HPDE6-E6E7 (cell line): ENCODE data around the gene KCNIP4.
"Not testable (repeated sequence)": the region's sequence is repeated elsewhere in the genome, so short reads cannot be mapped to it uniquely, and the experiment has no call there.

Experiments used
- DNase-seq: peaks from one replicate; pipeline ENCODE4 v3.0.0; 2011; ENCODE audit warnings: missing footprints; ENCODE audit errors: extremely low spot score

The KCNIP4 gene

GRCh38 chr4:21366840-21367239, 581.7 kb downstream of the KCNIP4 start:
- no peak for DNase-seq

DNA sequence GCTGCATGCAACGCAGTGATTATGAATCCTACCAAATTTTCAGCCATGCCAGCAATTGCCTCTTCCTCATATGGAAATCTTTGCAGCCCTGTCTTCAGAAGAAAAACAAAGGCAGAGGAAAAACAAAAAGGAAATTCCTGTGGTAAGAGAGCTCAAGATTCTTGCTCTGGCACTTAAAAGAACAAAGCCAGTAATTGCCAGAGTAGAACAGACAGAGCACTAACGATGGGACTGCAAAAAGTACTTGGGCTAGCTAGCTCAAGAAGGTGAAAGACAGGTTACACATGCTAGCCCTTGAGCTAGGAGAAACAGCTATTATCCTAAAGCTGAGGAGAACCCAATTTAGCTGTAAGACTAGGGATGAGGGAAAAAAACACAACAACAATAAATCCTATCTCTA, 582.3 kb downstream of the KCNIP4 start:
- no peak for DNase-seq

GRCh38 chr4:21363701-21364100, 584.9 kb downstream of the KCNIP4 start:
- no peak for DNase-seq

DNA sequence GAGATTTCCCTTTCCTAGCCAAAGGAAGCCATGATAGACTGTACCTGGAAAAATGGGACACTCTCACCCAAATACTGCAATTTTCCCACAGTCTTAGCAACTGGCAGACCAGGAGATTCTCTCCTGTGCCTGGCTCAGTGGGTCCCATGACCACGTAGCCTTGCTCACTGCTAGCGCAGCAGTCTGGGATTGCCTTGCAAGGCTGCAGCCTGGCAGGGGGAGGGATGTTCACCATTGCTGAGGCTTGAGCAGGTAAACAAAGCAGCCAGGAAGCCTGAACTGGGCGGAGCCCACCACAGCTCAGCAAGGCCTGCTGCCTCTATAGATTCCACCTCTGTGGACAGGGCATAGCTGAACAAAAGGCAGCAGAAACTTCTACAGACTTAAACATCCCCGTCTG, 596.2 kb downstream of the KCNIP4 start:
- DNase-seq, result not testable (repeated sequence)

DNA sequence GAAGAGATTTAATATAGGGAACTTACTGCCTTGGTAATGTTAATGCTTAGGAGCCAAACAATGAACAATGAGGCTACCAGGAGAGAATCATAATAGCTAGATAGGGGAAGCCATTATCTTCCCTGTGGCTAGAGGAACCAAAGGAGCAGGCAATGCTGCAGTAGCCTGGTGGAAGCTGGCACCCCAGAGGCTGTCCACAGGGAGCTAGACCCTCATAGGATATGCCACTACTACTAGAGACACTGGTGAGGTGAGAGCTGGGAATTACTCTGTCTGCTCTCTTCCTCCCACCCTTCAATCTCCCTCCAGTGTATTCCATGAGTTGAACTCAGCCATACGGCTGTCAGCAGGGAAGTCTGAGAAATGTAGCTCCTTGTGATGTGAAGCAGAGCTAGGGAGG, 601.4 kb downstream of the KCNIP4 start:
- no peak for DNase-seq

DNA sequence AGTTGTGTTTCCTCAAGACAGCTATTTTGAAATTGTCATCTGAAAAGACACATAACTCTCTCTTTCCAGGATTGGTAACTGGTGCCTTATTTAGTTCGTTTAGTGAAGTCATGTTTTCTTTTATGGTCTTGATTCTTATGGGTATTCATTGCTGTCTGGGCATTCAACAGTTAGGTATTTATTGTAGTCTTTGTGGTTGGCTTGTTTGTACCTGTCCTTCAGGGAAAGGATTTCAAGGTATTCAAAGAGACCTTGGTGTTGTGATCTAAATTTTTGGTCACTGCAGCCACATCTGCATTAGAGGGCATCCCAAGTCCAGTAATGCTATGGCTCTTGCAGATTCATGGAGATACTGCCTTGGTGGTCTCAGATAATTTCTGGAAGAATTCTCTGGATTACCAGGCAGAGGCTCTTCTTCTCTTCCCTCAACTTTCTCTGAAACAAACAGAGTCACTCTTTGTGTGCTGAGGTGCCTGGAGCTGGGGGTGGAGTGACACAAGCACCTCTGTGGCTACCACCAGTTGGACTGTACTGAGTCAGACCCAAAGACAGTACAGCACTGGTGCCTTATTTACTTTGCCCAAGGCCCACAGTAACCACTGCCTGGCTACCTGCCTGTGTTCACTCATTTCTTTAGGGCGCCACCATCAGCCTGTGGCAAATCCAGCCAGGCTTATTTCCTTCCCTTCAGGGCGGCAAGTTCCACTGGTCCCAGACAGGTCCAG, 620.4 kb downstream of the KCNIP4 start:
- no peak for DNase-seq

DNA sequence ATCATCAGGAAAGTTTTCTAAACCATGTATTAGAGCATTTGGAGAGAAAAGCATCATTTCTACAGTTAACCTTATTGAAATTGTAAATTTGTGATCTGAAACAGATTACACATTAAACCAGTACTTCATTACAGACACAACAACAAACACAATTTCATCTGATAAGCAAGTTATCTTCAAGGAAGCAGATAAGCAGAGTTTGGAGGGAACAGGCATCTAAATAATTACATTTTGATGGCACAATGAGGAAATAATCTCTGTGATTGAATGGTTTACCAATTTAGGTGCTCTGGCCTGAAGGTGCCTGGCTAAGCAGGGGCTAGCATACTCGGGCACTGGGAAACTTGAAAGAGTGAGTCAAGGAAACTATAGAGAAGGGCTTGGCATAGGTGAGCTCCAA, 628.5 kb downstream of the KCNIP4 start:
- DNase-seq, result no peak

DNA sequence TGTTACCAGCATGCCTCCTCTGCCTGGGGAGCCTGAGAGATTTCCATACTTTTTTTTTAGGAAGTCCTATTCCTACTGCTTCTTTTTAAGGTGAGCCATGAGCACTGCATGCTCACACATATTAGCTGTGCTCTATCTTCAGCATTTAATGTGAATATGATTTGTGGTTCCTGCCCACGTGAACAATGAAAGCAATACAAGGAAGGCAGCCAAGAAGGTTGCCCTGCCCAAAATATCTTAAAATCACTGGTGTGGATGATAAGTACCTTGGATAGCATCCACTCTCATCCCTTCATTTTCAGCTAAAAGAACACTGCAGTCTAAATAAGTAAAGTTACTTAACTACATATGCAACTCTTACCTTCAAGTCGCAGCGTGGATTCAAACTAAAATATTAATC, 640.9 kb downstream of the KCNIP4 start:
- DNase-seq, result no peak

DNA sequence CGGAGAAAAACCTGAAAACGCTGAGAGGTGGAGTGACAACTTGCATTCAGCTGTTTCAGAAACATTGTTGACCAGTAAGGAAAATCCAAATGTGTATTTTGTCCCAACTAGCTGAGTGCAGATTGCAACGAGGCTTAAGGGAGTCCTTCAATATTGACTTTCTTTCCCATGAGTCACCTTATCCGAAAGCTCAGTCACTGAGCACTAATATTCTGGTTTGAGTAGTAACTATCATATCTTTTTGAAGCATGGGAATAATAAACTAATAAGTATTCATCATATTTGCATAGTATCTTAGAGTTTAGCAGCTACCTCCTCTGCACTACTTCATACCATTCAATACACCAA, 644.1 kb downstream of the KCNIP4 start:
- no peak for DNase-seq

DNA sequence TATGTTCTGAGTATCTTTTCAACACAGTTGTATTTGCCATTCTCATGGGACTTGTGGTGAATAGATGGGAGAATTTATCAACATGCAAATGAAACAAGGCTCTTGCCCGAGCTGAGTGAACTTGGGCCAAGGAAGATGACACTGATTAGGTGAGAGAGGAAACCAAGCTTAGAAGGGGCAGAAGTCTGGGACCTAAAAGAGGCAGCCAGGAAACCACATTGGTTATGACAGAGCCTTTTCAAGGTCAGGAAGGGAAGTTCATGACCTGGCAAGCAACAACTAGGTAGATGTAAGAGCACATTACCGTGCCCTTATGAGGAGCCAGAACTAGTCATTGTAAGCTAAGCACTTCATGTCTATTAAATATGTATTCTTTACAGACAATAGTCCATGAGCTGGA, 658.0 kb downstream of the KCNIP4 start:
- no peak for DNase-seq

DNA sequence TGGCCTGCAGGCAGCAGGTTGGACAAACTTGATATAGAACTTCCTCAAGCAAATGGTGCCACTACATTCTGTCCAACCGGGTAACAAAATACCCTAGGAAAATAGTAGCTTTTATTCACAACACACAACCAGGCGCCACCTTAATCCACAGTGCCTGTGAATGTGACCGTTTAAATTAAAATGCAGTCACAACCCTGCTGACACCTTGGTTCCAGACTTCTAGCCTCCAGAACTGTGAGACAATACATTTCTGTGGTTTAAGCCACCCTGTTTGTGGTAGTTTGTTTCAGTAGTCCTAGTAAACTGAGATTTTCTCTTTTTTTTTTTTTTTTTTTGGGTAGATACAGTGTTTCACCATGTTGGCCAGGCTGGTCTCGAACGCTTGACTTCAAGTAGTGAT, 672.5 kb downstream of the KCNIP4 start:
- no peak for DNase-seq

GRCh38 chr4:21271439-21272052, 677.0 kb downstream of the KCNIP4 start:
- DNase-seq, result no peak

GRCh38 chr4:21248331-21248730, 700.2 kb downstream of the KCNIP4 start:
- DNase-seq, result no peak

DNA sequence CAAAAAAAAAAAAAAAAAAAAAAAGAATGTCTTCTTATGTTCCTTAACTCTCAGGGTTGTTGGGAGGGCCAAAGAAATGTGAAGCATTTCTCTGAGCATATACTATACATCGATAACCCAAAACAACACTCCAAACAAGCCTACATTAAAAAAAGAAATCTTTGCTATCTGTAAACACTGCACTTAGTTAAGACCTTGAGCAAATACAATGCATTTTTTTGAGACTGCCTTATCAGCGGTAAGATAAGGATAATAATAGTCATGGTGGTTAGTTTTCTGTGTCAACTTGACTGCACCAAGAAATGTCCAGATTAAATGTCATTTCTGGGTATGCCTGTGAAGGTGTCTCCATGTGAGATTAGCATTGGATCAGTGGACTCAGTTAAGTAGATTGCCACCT, 706.4 kb downstream of the KCNIP4 start:
- no peak for DNase-seq

- no peak for DNase-seq
Measured at GRCh38 chr4:21226637-21227538, 721.7 kb downstream of the KCNIP4 start.

- no peak for DNase-seq
Measured at GRCh38 chr4:21211846-21212245, 736.7 kb downstream of the KCNIP4 start.

DNA sequence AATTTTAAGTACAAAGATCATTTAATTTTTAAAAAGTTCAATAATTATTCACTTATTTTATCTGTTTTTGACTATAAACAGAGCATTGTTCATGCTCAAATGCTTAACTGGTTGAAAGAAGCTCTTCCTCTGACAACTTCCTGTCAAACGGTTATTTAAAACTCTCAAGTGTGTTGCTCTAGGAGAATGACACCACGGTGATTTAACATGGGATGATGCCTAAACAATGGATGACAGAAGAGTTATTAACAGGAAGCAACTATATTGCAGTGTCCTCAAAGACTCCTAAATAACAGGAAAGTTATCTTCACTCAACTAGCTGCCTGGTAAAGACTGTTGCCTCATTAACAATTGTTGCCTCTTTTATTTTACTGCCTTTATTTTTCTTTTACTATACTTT, 738.7 kb downstream of the KCNIP4 start:
- no peak for DNase-seq

GRCh38 chr4:21205821-21206531, 742.6 kb downstream of the KCNIP4 start:
- no peak for DNase-seq

- DNase-seq, result no peak
Measured at GRCh38 chr4:21203416-21203815, 745.2 kb downstream of the KCNIP4 start.

GRCh38 chr4:21202959-21203358, 745.6 kb downstream of the KCNIP4 start:
- DNase-seq, result no peak

GRCh38 chr4:21198683-21199082, 749.9 kb downstream of the KCNIP4 start:
- no peak for DNase-seq

- DNase-seq, result no peak
Measured at GRCh38 chr4:21195682-21196081, 752.9 kb downstream of the KCNIP4 start.
